OCI-LY1 (cell line): ENCODE measurements around the gene RPH3AL.
"Not testable (repeated sequence)": the region's sequence is repeated elsewhere in the genome, so short reads cannot be mapped to it uniquely, and the experiment has no call there.

Experiments
- H2AFZ ChIP-seq: fragments of 200-600 bp; sonication (generic), shearing (Covaris generic); 2 replicates; pipeline ENCODE4 v1.6.0; 2014; ENCODE audit warnings: antibody characterized with exemption, mild to moderate bottlenecking, low read length
- H3F3A ChIP-seq: fragments of 200-600 bp; sonication (generic), shearing (Covaris generic); 2 replicates; pipeline ENCODE4 v1.6.0; 2014; ENCODE audit warnings: mild to moderate bottlenecking, antibody characterized with exemption, low read length, moderate library complexity; ENCODE audit not compliant: insufficient read depth
- H3K27ac ChIP-seq: fragments of 200-600 bp; sonication (generic); 2 replicates; pipeline ENCODE4 v1.5.1; 2014; ENCODE audit warnings: low read length, mixed run types, mild to moderate bottlenecking, low read depth; ENCODE audit not compliant: poor library complexity, severe bottlenecking
- H3K27me3 ChIP-seq: fragments of 200-600 bp; sonication (generic); 2 replicates; pipeline ENCODE4 v1.6.0; 2014; ENCODE audit warnings: antibody characterized with exemption, mild to moderate bottlenecking, low read length, moderate library complexity; ENCODE audit not compliant: insufficient read depth
- H3K36me3 ChIP-seq: fragments of 200-600 bp; sonication (generic); 2 replicates; pipeline ENCODE4 v1.6.1; 2014; ENCODE audit warnings: mild to moderate bottlenecking, antibody characterized with exemption, low read length, moderate library complexity, mixed read lengths; ENCODE audit not compliant: insufficient read depth
- H3K4me1 ChIP-seq: fragments of 200-600 bp; sonication (generic); 2 replicates; pipeline ENCODE4 v1.5.1; 2014; ENCODE audit warnings: mild to moderate bottlenecking, low read length, moderate library complexity; ENCODE audit not compliant: insufficient read depth, severe bottlenecking
- H3K4me2 ChIP-seq: fragments of 200-600 bp; sonication (generic), shearing (Covaris generic); 2 replicates; pipeline ENCODE4 v1.6.1; 2014; ENCODE audit warnings: low read length
- H3K4me3 ChIP-seq: fragments of 200-600 bp; sonication (generic); 2 replicates; pipeline ENCODE4 v1.5.1; 2014; ENCODE audit warnings: low read length, low read depth, mild to moderate bottlenecking, mixed read lengths; ENCODE audit not compliant: poor library complexity, severe bottlenecking
- H3K79me2 ChIP-seq: fragments of 200-600 bp; shearing (Covaris generic); 2 replicates; pipeline ENCODE4 v1.6.1; 2016; ENCODE audit warnings: mixed run types, low read length, mixed read lengths; ENCODE audit not compliant: insufficient read depth
- H3K9ac ChIP-seq: fragments of 200-600 bp; sonication (generic), shearing (Covaris generic); 2 replicates; pipeline ENCODE4 v1.6.1; 2014; ENCODE audit warnings: mild to moderate bottlenecking, low read length, mixed read lengths
- H3K9me2 ChIP-seq: fragments of 200-600 bp; sonication (generic), shearing (Covaris generic); 2 replicates; pipeline ENCODE4 v1.6.1; 2014; ENCODE audit warnings: low read depth, mild to moderate bottlenecking, low read length, mixed read lengths
- H3K9me3 ChIP-seq: fragments of 200-600 bp; shearing (Covaris generic); 2 replicates; pipeline ENCODE4 v1.6.1; 2014; ENCODE audit warnings: low read length, mixed read lengths
- H4K20me1 ChIP-seq: fragments of 200-600 bp; sonication (generic), shearing (Covaris generic); 2 replicates; pipeline ENCODE4 v1.6.0; 2016; ENCODE audit warnings: mild to moderate bottlenecking, low read length; ENCODE audit not compliant: insufficient read depth
- CTCF ChIP-seq: fragments of 200-600 bp; sonication (generic), shearing (Covaris generic); IDR thresholded peaks from 2 replicates; pipeline ENCODE4 v1.5.1; 2017; ENCODE audit warnings: mild to moderate bottlenecking, antibody characterized with exemption, low read length, moderate library complexity, mixed read lengths
- EZH2 ChIP-seq: fragments of 200-600 bp; sonication (generic), shearing (Covaris generic); IDR thresholded peaks from 2 replicates; pipeline ENCODE4 v1.8.0; 2017; ENCODE audit warnings: borderline replicate concordance, mixed run types, mild to moderate bottlenecking, antibody characterized with exemption, low read length, moderate library complexity, mixed read lengths

RPH3AL gene

GRCh38 chr17:171871-172270 is 180.7 kb downstream of the RPH3AL start:
- Histone ChIP-seq H3K4me2 (no peak overlapping the region), H3K9ac (no peak overlapping the region), H4K20me1 (no peaks in the 10 kb centered on the region), H3K79me2 (no peaks in the 10 kb centered on the region), H3K27me3 (no peaks in the 10 kb centered on the region), H2AFZ (no peak overlapping the region), H3K9me2 (no peaks in the 10 kb centered on the region), H3K9me3 (no peaks in the 10 kb centered on the region), H3K4me3 (no peak overlapping the region), H3K27ac (no peak overlapping the region), H3F3A (no peaks in the 10 kb centered on the region), H3K36me3 (no peaks in the 10 kb centered on the region), H3K4me1 (no peaks in the 10 kb centered on the region)
- TF ChIP-seq EZH2 (no peak), CTCF (no peak)

- no peaks in the 10 kb centered on the region for H3K9me3 ChIP-seq
- H3K9ac ChIP-seq = no peak overlapping the region
- TF ChIP-seq EZH2 (no peak), CTCF (no peak)
- no peaks in the 10 kb centered on the region for H3K36me3 ChIP-seq
- no peaks in the 10 kb centered on the region for H3K4me1 ChIP-seq
- H3K79me2 ChIP-seq = no peaks in the 10 kb centered on the region
- no peak overlapping the region for H3K27ac ChIP-seq
- no peaks in the 10 kb centered on the region for H3K27me3 ChIP-seq
- H2AFZ ChIP-seq = no peak overlapping the region
- H3K4me3 ChIP-seq = no peak overlapping the region
- no peaks in the 10 kb centered on the region for H3F3A ChIP-seq
- H3K9me2 ChIP-seq = no peaks in the 10 kb centered on the region
- no peak overlapping the region for H3K4me2 ChIP-seq
- H4K20me1 ChIP-seq = no peaks in the 10 kb centered on the region
Observed at GRCh38 chr17:170130-170670, 182.4 kb downstream of the RPH3AL start.

- not testable (repeated sequence) for H3K79me2 ChIP-seq, H3K36me3 ChIP-seq, H4K20me1 ChIP-seq, H3K9me3 ChIP-seq, H3K9ac ChIP-seq, H3F3A ChIP-seq, H3K4me1 ChIP-seq, H3K27ac ChIP-seq, H3K27me3 ChIP-seq, H3K4me3 ChIP-seq, H3K9me2 ChIP-seq, H3K4me2 ChIP-seq, H2AFZ ChIP-seq
Observed at GRCh38 chr17:168614-169013, 184.0 kb downstream of the RPH3AL start.

- no peak overlapping the region for H3K4me3 ChIP-seq
- H2AFZ ChIP-seq = no peak overlapping the region
- no peak overlapping the region for H3K9ac ChIP-seq
- no peaks in the 10 kb centered on the region for H3K9me2 ChIP-seq
- no peaks in the 10 kb centered on the region for H4K20me1 ChIP-seq
- no peaks in the 10 kb centered on the region; the same call in 1 of the 2 replicates for H3K27me3 ChIP-seq
- no peaks in the 10 kb centered on the region for H3F3A ChIP-seq
- H3K4me2 ChIP-seq = no peak overlapping the region
- no peaks in the 10 kb centered on the region for H3K9me3 ChIP-seq
- H3K79me2 ChIP-seq = no peaks in the 10 kb centered on the region
- H3K4me1 ChIP-seq = no peaks in the 10 kb centered on the region
- no peaks in the 10 kb centered on the region for H3K36me3 ChIP-seq
- H3K27ac ChIP-seq = no peak overlapping the region
- TF ChIP-seq CTCF = no peak
- no peak for TF ChIP-seq EZH2
Observed at GRCh38 chr17:165939-166338, 186.7 kb downstream of the RPH3AL start.
